Measurements from ENCODE around the gene MTA3. TPM values are rescaled to one million over a fixed set of nuclear protein-coding genes. Genes with fewer than 3 reads are reported as not detected.

The MTA3 gene
- total and polyA plus RNA-seq, 10 donors, result 11.6 to 42.9 (median 28.5) TPM

GRCh38 chr2:42545841-42546390 lies 22.5 kb upstream of the MTA3 start:
- no peak for TF ChIP-seq POLR2A (IDR thresholded peaks at IDR 0.05)
- no peak for TF ChIP-seq POLR2AphosphoS5 (IDR thresholded peaks at IDR 0.05)
- TF ChIP-seq CTCF (IDR thresholded peaks at IDR 0.05 in 8 of 11, conservative IDR thresholded peaks at IDR 0.05 in 3 of 11), result no peak
- H3K4me1 ChIP-seq, result peaks cover 0 to 6% (median 0%) of the 10 kb centered on the region in 6 donors
- DNase-seq, result no peak
- no peak overlapping the region for H3K4me3 ChIP-seq
- H3K27me3 ChIP-seq (replicated peaks in 1 of 7), result no peaks in the 10 kb centered on the region
- no peaks in the 10 kb centered on the region for H3K36me3 ChIP-seq
- intact Hi-C loops (cut with DNase I; ENCODE audit: low total_unique reads), result no loop called here
- no peak overlapping the region for H3K27ac ChIP-seq
- no peaks in the 10 kb centered on the region for H3K9me3 ChIP-seq
- 74 to 88% (median 84%) methylated on average over 9 of the region's 9 CpGs for whole genome bisulfite sequencing, 5 donors

DNA sequence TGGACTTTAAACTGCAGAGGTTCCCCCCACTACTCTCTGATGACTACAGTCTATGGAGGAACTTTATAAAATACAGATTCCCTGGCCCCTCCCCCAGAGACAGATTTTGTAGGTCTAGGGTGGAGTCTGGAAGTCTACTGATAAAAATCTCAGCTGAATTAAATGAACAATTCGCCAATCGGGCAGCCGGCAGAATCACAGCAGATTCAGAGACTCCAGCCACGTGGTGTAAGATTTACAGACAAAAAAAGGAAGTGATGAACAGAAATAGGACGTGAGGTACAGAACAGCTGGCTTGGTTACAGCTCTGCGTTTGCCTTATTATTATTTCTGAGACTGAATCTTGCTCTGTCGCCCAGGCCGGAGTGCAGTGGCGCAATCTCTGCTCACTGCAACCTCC lies 21.4 kb upstream of the MTA3 start:
- Histone ChIP-seq H3K4me3 (peak overlapping the region in 1 of 8 donors; percentile 38), H3K9me3 (no peaks in the 10 kb centered on the region), H3K4me1 (peaks cover 0 to 6% (median 0%) of the 10 kb centered on the region in 6 donors), H3K27me3 (replicated peaks in 1 of 7) (no peaks in the 10 kb centered on the region), H3K36me3 (no peaks in the 10 kb centered on the region), H3K27ac (no peak overlapping the region)
- TF ChIP-seq POLR2A (IDR thresholded peaks at IDR 0.05), result no peak
- no peak for TF ChIP-seq CTCF (IDR thresholded peaks at IDR 0.05 in 8 of 11, conservative IDR thresholded peaks at IDR 0.05 in 3 of 11)
- no peak for TF ChIP-seq POLR2AphosphoS5 (IDR thresholded peaks at IDR 0.05)
- WGBS, 5 donors, result 29 to 43% (median 30%) methylated on average over 9 of the region's 9 CpGs
- intact Hi-C loops (cut with DNase I; ENCODE audit: low total_unique reads), result no loop called here
- DNase-seq, result no peak

- no peak for TF ChIP-seq CTCF (IDR thresholded peaks at IDR 0.05 in 8 of 11, conservative IDR thresholded peaks at IDR 0.05 in 3 of 11)
- no peak for TF ChIP-seq POLR2A (IDR thresholded peaks at IDR 0.05)
- TF ChIP-seq POLR2AphosphoS5 (IDR thresholded peaks at IDR 0.05), result no peak
- H3K27ac ChIP-seq, result no peak overlapping the region
- WGBS, 5 donors, result 90 to 93% (median 93%) methylated on average over 27 of the region's 27 CpGs
These were observed 20.8 kb upstream of the MTA3 start for GRCh38 chr2:42547446-42548295.

GRCh38 chr2:42550870-42551269 lies 17.6 kb upstream of the MTA3 start:
- Histone ChIP-seq H3K27ac (no peak overlapping the region), H3K36me3 (no peaks in the 10 kb centered on the region), H3K4me1 (peaks cover 0 to 6% (median 0%) of the 10 kb centered on the region in 6 donors), H3K9me3 (no peaks in the 10 kb centered on the region), H3K27me3 (replicated peaks in 1 of 7) (no peaks in the 10 kb centered on the region), H3K4me3 (no peak overlapping the region)
- TF ChIP-seq POLR2AphosphoS5 (IDR thresholded peaks at IDR 0.05) (no peak), POLR2A (IDR thresholded peaks at IDR 0.05) (no peak), CTCF (IDR thresholded peaks at IDR 0.05 in 8 of 11, conservative IDR thresholded peaks at IDR 0.05 in 3 of 11) (no peak)
- no peak for DNase-seq
- WGBS, 5 donors, result 91 to 96% (median 95%) methylated on average over 6 of the region's 6 CpGs
- intact Hi-C loops (cut with DNase I; ENCODE audit: low total_unique reads), result no loop called here

More at GRCh38 chr2:42547446-42548295, 20.8 kb upstream of the MTA3 start:
- H3K4me1 ChIP-seq, result peaks cover 0 to 6% (median 0%) of the 10 kb centered on the region in 6 donors
- no peaks in the 10 kb centered on the region for H3K27me3 ChIP-seq (replicated peaks in 1 of 7)
- peak overlapping the region in 1 of 8 donors; percentile 38 for H3K4me3 ChIP-seq
- DNase-seq, result no peak
- H3K36me3 ChIP-seq, result no peaks in the 10 kb centered on the region
- intact Hi-C loops (cut with DNase I; ENCODE audit: low total_unique reads), result no loop called here
- no peaks in the 10 kb centered on the region for H3K9me3 ChIP-seq
